Measurements from ENCODE around the gene ANKS1B.
"Not testable (repeated sequence)": the region's sequence is repeated elsewhere in the genome, so short reads cannot be mapped to it uniquely, and the experiment has no call there.

ANKS1B gene

DNA sequence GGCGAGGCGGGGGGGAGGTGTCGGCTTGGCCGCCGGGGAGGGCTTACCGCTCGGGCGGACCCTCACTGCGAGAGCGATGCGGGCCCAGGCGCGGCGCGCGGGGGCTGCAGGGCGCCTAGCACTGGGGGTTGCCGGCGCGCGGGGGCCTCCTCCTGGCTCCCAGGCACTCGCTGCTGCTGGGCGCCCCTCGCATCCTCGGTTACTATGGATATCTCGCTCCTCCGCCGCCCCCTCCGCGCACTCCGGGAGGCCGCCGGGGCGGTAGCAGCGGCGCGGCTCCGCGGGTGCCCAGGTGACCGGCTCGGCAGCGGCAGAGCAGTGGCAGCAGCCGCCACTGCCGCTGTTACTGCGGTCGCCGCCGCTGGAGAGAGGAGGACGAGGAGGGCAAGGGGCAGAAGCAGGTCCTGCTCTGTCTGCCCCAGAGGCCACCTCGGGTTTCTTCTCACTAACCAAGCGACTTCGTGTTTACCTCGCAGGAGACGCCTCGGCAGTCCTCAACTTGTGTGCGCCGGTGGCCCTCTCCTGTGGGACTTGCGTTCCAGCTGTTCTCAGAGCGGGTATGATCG, 1089.6 kb downstream of the ANKS1B start:
- DNase-seq, result no peak

DNA sequence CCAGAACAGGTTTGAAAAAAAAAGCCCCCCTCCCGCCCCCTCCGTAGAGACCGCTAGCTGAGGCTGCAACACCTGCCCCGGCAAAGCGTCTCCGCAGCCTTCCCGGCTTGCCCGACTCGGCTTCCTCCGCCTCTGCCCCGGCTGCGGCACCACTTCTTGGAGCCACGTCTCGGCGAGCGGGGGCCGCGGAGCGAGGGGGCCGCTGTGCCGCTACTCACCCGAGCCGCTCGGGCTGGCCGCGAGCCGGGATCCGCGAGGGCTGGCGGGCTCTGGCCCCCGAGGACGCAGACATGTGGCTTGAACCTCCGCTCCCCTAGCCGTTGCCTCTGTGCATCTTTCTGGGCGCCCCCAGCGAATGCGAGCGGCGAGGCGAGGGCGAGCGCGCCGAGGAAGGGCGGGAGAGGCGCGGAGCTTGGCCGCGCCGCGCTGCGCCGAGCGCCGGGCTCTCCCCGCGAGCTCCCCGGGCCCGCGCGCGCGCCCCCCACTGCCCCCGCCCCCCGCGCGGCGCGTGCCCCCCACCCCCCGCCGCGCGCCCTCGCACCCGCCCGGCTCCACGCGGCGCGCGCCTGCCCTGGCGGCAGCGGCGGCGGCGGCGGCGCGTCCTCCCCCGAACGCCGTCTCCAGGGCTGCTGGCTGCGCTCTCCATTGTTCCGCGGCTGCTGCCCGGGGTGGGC, 1090.2 kb downstream of the ANKS1B start:
- no peak for DNase-seq

DNA sequence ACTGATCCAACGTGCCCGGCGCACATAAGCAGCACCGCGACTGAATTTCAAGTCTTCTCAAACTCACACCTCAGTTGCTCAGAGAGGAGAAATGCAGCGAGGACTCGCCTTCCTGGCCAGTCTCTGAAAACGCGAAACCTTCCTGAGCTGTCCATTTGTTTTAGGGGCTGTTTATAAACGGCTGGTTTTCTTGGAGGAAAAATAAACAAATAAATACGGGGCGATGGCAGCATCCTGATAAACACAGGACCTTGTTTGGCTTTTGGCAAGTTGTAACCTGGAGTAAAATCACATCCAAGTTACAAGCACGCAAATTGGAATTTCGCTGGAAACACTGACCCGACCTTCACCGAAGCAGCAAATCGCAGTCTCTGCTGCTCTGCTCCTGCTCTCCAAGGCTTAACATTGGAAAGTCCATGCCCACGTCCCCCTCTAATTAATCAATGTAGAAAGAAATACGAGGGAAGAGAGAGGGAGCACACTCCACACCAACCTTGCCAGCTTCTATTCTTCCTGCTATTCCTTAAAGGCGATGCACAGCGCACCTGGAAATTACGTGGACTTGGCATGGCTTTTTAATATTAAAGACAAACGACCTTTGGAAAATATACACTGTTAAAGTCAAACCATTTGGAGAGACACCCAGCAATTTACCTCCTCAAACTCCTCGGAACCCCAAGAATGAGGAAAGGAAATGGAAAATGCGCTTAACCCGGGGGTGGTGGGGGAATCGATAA, 1090.9 kb downstream of the ANKS1B start:
- no peak for DNase-seq

DNA sequence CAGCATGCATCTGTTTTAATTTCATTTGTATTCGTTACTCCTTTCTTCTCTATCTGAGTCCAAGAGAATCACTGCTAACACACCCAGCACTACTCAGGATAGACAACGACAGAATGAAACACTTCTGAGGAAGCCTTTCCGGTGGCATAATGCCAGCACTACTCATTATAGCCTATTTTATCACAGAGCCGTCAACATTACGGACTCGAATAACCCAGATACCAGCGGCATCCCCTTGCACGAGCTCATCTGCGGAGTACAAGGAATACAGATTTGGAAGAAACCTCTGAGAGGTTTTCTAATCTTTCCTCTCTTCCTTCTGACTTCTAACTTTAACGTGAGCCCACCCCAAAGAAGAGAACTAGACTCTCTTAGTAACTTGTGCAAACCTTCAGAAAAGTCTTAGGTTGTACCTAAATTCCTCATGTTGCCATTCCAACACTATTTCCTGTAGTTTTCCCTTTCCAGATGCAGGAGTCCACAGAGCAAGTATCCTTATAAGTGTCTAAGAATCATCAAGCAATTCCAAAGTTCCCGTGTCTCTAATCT, 1091.5 kb downstream of the ANKS1B start:
- DNase-seq, result no peak

DNA sequence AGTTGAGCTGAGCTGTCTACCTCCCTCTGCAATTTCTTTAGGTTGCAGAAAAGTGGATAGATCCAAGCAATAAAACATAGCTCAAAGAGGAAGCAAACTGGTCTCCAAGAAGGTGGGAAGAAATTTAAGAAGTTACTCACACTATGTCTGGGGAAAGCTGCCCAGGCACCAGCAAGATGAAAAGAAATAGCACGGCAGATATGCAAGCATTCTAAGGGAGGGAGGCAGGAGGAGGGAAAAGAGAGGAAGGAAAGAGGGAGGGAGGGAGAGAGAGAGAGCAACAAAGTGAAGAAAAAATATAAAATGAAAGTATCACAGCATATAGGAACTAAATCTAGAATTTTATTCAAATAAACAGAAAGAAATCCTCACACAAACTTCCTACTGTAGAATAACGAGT, 1099.0 kb downstream of the ANKS1B start:
- DNase-seq, result no peak

DNA sequence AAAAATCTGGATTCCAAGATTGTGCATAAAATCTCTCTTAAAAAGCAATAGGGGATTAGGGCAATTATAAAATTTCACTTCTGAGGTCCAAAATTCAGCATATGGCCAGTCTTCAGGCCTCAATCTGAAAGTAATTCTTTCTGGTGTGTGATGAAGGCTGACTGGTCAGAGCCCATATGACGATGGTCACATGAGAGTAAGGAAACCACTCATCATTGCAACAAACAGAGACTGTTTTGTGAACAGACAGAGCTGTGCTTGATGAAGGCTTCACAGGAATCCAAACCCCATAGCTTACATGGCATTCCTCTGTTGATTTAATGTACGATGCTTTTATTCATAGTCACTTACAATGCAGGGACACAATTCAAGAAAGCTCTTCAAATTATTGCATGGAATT, 1101.5 kb downstream of the ANKS1B start:
- DNase-seq, result no peak

DNA sequence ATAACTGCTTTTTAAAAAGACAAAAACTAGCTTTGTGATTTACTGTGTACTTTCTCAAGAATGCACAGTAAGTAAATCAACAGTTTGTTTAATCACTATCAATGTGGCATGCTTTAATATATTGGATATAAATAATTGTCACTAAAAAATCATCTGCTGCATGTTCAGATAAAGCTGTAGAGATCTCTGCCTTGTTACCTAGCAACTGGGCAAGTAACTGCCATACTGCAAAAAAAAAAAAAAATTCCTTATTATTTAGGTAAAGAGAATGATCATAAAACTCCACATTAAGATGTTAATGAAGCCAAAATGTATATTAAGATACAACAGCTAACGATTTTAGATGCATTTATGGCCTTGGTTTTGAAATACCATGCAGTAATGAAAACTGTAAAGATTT, 1102.2 kb downstream of the ANKS1B start:
- no peak for DNase-seq

DNA sequence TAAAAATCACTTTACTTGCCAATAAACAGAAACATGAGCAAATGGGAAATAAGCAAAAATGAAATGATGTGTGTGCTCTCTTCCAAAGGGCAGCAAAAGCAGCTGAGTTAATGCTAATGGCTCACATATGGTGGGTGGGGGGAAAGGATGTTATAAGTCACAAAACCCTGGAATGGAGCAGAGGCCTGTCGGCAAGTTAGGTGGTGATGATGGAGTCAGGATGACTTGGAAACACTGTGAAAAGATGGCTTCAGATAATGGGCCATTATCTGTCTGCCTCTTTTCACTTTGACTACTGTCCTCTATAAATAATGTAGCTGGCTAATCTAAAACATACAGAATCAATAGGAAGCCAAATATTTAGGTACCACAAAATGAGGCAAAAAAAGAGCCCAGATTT, 1111.0 kb downstream of the ANKS1B start:
- DNase-seq, result no peak

DNA sequence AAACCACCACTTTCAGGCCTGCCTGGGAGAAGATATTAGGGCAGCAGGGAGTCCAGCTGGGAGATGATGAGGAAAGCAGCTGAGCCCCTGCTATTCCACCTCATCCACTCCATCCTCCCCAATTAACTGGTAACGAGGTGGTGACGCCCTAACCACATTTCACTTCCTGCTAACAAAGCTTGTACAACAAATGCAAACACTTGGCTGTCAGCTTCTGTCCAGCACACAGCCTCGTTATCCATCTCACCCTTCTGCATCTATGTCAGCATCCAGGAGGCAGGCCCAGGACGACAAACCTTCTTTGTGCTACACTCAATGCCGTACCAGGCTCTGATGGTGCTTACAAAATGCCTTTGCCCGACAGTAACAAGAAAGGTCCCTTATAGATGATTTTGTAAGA, 1114.2 kb downstream of the ANKS1B start:
- DNase-seq, result no peak

DNA sequence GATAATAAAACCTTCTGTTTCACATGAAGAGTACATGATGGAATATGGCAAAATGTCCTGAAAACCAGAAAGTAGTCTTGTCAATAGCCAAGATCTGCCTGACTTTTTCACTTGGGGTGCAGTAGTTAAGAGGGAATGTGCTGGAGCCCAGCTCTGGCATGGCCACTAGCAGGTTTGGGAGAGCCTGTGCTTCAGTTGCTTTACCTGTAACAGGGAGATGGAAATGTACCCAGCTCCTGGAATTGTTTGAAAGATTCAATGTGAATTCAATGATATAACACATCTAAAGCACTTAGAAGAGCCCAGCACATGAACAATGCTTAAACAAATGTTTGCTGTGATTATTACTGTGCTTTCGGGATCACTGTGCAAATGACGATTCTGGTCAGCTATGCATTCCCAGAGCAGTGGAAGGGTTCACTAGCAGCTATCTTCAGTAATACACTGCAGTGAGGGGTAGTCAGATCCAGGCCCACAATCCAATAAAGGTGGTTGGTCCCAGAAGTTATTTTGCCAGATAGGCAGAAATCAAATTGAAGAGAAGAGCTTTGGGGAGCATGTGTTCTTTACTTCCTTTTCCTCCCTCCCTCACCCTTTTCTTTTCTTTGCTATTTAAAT, 1114.7 kb downstream of the ANKS1B start:
- DNase-seq, result no peak

DNA sequence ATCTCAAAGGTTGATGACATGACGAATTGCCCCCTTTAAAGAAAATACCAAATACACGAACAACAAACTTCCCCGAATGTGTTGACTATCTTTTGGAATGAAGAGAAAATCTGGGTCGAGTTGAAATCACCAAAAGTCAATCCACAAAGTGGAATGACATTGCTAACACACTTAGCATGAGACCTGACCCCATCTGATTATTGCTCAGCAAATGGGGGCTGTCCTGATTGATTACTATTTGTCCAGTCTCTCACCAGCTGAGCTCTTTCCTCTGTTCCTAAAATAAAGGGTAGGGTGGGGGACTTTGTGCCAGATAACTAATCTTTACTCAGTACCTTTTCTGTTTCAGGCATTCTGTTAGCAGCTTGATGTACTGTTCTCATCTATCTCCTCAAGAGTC, 1116.2 kb downstream of the ANKS1B start:
- DNase-seq, result no peak

DNA sequence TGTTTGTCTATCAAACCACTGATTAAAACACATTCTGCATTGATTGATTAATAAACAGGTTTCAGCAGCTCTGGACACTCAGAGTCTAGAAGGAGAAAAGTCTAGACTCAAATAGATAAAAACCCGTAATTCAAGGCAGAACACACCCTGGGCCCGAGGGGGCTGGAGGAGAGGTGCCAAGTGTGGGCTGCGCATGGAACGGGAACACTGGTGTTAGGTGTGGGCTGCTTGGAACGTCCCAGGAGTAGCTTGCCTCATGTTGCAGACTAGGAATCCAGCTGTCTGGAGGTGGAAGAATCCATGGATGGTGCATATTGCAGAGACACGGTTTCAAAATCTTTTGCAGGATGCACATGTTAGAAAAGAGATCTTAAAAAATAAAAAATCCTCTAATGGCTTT, 1116.7 kb downstream of the ANKS1B start:
- no peak for DNase-seq

DNA sequence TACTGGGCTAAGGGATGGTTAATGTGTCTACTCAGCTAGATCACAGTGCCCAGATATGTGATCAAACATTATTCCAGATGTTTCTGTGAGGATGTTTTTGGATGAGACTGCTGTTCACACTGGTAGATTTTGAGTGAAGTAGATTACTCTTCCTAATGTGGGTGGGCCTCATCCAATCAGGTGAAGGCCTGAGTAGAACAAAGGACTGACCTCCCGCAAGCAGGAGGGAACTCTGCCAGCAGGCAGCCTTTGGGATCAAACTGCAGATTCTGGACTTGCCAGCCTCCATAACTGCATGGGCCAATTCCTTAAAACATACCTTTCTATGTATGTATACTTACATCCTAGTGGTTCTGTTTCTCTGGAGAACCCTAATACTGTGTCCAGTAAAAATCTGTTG, 1120.4 kb downstream of the ANKS1B start:
- no peak for DNase-seq

DNA sequence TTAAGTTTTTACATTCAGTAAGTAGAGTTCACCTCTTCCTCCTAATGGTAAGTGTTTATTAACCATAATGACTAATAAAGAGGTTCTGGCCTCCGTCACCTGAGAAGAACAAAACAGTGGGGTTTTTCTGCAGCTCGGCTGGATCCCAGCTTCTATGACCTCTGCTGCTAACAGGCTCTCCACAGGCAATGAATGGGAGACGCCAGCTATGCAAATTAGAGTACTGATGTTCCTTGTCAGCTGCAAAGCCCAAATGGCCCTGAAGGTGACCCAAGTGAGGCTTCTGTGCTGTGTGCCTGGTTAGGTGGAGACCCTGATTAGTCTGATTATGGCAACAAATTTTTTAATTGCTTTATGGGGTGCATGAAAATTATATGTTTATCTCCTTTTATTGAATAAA, 1121.6 kb downstream of the ANKS1B start:
- no peak for DNase-seq

DNA sequence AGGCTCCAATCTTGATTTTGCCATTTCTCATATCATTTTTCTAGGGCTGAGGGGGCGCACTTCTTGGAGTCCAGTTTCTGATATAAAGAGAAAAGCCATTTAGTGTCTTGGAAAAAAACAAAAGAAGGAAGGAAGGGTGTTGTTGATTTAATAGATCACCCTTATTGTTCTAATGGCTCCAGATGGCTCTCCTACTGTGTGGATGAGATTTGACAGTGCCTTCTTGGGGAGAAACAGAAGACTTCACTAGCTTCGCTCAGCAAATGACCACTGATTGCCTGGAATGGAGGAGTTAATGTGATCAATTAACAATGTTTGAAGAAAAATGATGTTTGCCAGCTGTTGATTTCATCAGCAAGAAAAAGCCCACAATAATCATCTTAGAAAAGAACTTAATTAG, 1123.5 kb downstream of the ANKS1B start:
- DNase-seq, result no peak

DNA sequence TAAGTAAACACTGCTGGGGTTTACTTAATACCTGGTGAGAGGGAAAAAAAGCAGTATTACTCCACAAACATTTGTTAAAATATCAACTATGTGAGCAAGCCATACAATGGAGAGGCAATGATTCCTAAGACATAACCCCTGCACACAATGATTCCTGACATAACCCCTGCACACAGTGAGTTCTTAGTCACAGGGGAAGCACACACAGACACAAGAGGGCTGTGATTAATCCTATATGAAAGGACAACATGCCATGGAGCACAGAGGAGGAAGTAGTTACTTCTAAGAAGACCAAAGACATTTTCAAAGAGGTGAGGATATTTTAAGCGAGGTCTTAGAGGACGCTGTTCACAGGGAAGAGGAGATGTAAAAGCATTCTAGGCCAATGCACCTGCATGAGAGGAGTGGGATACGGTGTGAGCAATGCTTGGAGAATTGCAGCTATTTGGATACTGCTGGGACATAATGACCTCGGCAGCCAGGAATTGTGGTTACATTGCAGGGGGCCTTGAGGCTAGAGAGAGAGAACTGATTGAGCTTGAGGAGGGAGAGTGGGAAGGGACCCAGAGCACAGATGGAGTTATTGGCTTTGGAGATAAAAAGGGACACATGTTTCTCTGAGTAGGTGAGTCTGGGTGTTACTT, 1127.7 kb downstream of the ANKS1B start:
- DNase-seq, result no peak

DNA sequence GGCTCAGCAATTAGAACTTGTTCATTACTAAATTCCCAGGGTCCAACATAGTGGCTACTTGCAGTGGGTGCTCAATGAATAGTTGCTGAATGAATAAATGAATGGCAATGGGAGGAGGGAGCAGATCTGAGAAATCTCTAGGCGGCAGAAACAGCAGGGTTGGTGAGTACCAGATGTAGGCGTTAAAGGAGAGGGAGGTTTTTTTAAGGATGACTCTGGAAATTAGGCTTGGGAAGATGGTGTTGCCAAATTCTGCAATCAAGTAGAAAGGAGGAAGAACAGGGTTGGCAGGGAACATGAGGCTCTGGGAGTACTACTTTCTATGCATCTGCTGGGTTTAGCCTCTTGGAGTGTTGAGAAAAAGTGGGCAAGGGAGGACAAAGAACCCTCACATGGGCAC, 1132.6 kb downstream of the ANKS1B start:
- DNase-seq, result no peak

DNA sequence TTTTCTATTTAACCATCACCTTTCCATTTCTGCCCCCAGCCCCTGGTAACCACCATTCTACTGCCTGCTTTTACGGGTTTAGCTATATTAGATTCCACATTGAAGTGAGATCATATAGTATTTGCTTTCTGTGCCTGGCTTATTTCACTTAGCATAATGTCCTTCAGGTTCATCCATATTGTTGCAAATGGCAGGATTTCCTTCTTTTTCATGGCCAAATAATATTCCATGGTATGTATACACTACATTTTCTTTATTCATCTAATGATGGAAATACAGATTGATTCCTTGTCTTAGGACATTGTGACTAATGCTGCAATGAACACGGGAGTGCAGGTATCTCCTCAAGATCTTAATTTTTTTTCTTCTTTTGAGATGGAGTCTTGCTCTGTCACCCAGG, 1137.5 kb downstream of the ANKS1B start:
- DNase-seq, result no peak

DNA sequence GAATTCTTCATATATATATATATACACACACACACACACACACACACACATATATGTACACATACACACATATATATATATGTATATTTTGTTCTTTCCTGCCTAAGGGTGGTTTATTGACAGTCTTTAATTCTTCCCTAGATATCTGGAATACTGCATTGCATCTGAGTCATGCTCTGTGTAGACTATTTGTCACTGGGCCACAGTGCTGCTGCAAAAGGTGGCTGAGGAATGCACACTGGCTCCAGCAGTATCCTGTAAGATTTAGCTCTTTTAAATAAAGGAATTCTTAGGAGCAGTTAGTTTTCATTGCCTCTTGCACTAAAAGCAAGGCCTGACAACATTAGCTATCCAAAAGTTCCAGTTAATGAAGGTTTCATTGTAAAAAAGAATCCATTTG, 1138.8 kb downstream of the ANKS1B start:
- DNase-seq, result no peak

DNA sequence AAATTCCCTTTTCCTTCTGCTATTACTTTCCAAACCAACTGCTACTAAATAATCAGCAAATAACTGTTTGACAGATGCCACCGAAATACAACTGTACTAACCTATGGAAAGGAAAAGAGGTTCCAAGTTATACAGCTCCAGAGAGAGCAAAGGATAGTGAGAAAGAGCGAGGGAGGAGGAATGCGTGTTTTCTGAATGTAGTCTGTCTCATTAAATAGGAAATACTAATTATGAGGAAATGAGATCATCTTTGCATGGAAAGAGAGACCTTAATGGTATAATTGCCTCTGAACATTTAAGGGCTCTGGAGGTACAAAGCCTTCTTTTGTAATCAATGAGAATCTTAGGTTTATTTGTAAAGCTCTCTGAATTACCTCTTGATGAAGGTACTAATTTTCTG, 1144.4 kb downstream of the ANKS1B start:
- DNase-seq, result no peak

DNA sequence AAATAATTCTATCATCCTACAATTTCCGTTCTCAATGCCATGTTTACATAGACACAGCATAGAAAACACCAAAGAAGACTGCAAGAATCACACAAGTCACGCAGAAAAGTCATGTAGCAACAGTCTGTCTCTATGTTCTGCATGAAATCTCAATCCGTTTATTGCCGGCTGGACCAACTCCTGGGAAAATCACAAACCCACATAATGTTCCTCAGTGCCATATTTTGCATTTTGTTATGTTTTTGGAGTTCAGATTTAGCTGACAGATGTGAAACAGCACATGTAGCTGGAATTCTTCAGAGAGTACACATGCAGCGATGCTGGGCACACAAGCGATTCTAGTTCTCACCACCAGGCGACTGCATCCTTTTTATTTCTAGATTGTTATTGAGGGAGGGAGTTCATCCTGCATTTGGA, 1146.5 kb downstream of the ANKS1B start:
- DNase-seq, result no peak

DNA sequence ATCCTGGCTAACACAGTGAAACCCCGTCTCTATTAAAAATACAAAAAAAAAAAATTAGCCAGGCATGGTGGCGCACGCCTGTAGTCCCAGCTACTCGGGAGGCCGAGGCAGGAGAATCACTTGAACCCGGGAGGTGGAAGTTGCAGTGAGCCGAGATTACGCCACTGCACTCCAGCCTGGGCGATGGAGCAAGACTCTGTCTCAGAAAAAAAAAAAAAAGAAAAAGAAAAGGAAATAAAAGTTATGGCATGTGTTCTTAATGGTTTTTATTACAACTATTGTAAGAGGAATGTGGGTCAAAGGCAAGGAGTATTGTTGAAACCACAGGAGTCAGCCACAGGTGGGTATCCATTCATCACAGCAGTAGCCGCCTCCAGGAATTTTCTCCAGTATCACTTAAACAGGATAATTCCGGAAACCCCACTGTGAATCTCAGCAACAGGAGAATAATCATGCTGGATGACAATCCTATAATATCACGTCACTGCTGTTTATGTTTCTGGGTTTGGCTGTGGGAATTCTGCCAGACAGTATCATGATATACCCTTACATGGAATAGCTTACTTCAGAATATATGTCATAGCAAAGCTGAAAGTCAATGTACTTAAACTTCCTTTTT, 1147.5 kb downstream of the ANKS1B start:
- not testable (repeated sequence) for DNase-seq

DNA sequence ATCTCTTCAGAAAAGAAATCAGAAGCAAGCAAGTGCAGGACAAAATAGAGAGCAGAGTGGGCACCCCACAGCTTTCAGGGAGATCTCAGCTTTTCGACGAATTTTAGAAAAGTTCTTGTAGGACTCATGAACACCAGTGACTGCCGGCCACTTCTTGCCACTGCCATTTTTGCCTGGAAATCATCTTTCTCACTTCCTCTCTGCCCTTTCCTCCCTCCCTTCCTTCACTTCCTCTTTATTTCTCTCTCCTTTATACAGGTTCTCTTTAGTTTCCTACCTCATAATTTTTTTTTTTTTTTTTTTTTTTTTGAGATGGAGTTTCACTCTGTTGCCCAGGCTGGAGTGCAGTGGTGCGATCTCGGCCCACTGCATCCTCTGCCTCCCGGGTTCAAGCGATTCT, 1154.1 kb downstream of the ANKS1B start:
- DNase-seq, result no peak
